ENCODE data around the gene FNIP1.

The FNIP1 gene

DNA sequence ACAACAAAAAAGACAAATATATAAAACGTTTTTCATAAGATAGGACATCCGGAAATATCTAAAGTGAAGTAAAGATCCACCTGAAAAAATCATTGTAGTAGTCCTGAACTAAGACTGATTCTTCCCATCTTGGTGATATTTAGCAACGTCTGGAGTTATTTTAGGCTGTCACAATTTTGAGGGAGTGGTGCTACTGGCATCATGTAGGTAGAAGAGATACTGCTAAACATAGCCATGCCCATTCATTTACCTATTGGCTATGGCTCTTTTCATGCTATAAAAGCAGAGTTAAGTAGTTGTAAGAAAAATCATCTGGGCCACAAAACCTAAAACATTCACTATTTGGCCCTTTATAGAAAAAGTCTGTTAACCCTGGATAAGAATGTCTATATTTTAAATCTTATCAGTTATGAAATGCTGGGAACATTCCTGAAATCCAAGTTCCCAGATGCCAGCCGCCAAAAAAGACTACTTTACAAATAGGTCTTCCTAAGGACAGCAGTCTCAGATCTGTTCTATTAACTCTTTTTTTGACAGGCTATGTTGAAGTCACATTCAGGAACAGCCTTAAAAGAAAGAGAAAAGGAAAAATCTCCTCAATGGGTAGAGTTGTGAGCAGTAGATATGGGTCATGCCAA lies 188.8 kb downstream of the FNIP1 start:
- Histone ChIP-seq H3K79me2 (ENCODE audit: insufficient read depth, low read length) (peaks cover 89% of the 10 kb centered on the region), H3K36me3 (ENCODE audit: insufficient read depth, low read length) (peaks cover 3% of the 10 kb centered on the region; the same call in 1 of the 2 replicates), H4K20me1 (ENCODE audit: insufficient read depth, low read length) (peaks cover 57% of the 10 kb centered on the region), H3K4me3 (ENCODE audit: low read depth in 1 of 2, low read length in 2 of 2) (no peak overlapping the region), H3K4me1 (ENCODE audit: insufficient read depth, low read length) (no peaks in the 10 kb centered on the region), H3K27me3 (ENCODE audit: insufficient read depth, low read length, poor library complexity) (no peaks in the 10 kb centered on the region), H2AFZ (ENCODE audit: low read depth, low read length) (no peak overlapping the region), H3K9ac (ENCODE audit: low read depth, low read length) (no peak overlapping the region), H3K9me3 (ENCODE audit: insufficient read depth, low read length, severe bottlenecking) (no peaks in the 10 kb centered on the region), H3K4me2 (ENCODE audit: insufficient read depth, low read length) (no peak overlapping the region), H3K27ac (ENCODE audit: low read length) (no peak overlapping the region)
- ATAC-seq (ENCODE audit: insufficient read depth, low read depth) (no peak), DNase-seq (no peak)
- TF ChIP-seq EZH2 (IDR thresholded peaks at IDR 0.05; ENCODE audit: borderline replicate concordance, low read depth, low read length, severe bottlenecking), result no peak

DNA sequence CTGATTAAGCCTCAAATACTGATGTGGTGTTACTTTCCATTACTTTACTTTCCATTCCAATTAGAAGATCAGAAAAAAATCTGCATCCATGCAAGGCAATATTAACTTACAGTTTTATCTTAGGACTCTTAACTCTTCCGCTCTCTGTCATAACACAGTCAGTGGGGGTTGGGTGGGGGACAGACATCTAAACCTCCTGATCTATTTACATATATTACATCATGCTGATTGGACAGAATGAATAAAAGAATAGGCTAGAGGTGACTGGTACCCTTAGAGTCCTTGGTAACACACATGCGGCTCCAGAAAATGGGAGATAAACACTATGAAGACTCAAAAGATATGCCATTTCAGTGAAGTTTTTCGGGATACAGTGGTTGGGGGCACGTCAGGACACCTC lies 189.4 kb downstream of the FNIP1 start:
- Histone ChIP-seq H2AFZ (ENCODE audit: low read depth, low read length) (no peak overlapping the region), H3K4me2 (ENCODE audit: insufficient read depth, low read length) (no peak overlapping the region), H3K27ac (ENCODE audit: low read length) (no peak overlapping the region), H3K4me3 (ENCODE audit: low read depth in 1 of 2, low read length in 2 of 2) (no peak overlapping the region), H3K4me1 (ENCODE audit: insufficient read depth, low read length) (no peaks in the 10 kb centered on the region), H3K27me3 (ENCODE audit: insufficient read depth, low read length, poor library complexity) (no peaks in the 10 kb centered on the region), H3K36me3 (ENCODE audit: insufficient read depth, low read length) (peaks cover 5% of the 10 kb centered on the region; the same call in 1 of the 2 replicates), H3K79me2 (ENCODE audit: insufficient read depth, low read length) (peaks cover 85% of the 10 kb centered on the region), H3K9ac (ENCODE audit: low read depth, low read length) (no peak overlapping the region), H4K20me1 (ENCODE audit: insufficient read depth, low read length) (peaks cover 57% of the 10 kb centered on the region), H3K9me3 (ENCODE audit: insufficient read depth, low read length, severe bottlenecking) (no peaks in the 10 kb centered on the region)
- DNase-seq, result no peak
- ATAC-seq (ENCODE audit: insufficient read depth, low read depth), result no peak
- no peak for TF ChIP-seq EZH2 (IDR thresholded peaks at IDR 0.05; ENCODE audit: borderline replicate concordance, low read depth, low read length, severe bottlenecking)
- TF ChIP-seq, protein P1, sequence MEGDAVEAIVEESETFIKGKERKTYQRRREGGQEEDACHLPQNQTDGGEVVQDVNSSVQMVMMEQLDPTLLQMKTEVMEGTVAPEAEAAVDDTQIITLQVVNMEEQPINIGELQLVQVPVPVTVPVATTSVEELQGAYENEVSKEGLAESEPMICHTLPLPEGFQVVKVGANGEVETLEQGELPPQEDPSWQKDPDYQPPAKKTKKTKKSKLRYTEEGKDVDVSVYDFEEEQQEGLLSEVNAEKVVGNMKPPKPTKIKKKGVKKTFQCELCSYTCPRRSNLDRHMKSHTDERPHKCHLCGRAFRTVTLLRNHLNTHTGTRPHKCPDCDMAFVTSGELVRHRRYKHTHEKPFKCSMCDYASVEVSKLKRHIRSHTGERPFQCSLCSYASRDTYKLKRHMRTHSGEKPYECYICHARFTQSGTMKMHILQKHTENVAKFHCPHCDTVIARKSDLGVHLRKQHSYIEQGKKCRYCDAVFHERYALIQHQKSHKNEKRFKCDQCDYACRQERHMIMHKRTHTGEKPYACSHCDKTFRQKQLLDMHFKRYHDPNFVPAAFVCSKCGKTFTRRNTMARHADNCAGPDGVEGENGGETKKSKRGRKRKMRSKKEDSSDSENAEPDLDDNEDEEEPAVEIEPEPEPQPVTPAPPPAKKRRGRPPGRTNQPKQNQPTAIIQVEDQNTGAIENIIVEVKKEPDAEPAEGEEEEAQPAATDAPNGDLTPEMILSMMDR (IDR thresholded peaks at IDR 0.05; ENCODE audit: borderline replicate concordance, extremely low read depth, low read length, poor library complexity, severe bottlenecking), result no peak

DNA sequence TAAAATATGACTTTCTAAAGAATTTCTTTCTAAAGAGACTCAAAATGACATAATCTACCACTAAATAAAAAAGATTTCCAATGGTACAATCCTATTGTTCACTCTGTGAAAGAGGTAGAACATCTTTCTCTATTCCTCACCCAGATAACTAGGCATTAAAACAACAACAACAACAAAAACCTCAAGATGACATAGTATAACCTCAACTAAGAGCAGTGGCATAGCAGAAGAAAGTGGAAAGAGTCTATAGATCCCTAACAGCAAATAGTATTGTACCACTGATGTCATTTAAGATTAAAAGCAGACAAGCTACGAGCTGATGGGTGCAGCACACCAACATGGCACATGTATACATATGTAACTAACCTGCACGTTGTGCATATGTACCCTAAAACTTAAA lies 191.7 kb downstream of the FNIP1 start:
- peaks cover 12% of the 10 kb centered on the region for H3K36me3 ChIP-seq (ENCODE audit: insufficient read depth, low read length)
- H3K27me3 ChIP-seq (ENCODE audit: insufficient read depth, low read length, poor library complexity), result no peaks in the 10 kb centered on the region
- H3K4me3 ChIP-seq (ENCODE audit: low read depth in 1 of 2, low read length in 2 of 2), result no peak overlapping the region
- H3K27ac ChIP-seq (ENCODE audit: low read length), result no peak overlapping the region
- H3K79me2 ChIP-seq (ENCODE audit: insufficient read depth, low read length), result peaks cover 66% of the 10 kb centered on the region
- H3K9me3 ChIP-seq (ENCODE audit: insufficient read depth, low read length, severe bottlenecking), result no peaks in the 10 kb centered on the region
- no peaks in the 10 kb centered on the region for H3K4me1 ChIP-seq (ENCODE audit: insufficient read depth, low read length)
- DNase-seq (no peak), ATAC-seq (ENCODE audit: insufficient read depth, low read depth) (no peak)
- H4K20me1 ChIP-seq (ENCODE audit: insufficient read depth, low read length), result peaks cover 42% of the 10 kb centered on the region
- TF ChIP-seq EZH2 (IDR thresholded peaks at IDR 0.05; ENCODE audit: borderline replicate concordance, low read depth, low read length, severe bottlenecking), result no peak
- TF ChIP-seq, protein P1 (IDR thresholded peaks at IDR 0.05; ENCODE audit: borderline replicate concordance, extremely low read depth, low read length, poor library complexity, severe bottlenecking), result no peak
- H3K4me2 ChIP-seq (ENCODE audit: insufficient read depth, low read length), result no peak overlapping the region
- no peak overlapping the region for H2AFZ ChIP-seq (ENCODE audit: low read depth, low read length)
- no peak overlapping the region for H3K9ac ChIP-seq (ENCODE audit: low read depth, low read length)

DNA sequence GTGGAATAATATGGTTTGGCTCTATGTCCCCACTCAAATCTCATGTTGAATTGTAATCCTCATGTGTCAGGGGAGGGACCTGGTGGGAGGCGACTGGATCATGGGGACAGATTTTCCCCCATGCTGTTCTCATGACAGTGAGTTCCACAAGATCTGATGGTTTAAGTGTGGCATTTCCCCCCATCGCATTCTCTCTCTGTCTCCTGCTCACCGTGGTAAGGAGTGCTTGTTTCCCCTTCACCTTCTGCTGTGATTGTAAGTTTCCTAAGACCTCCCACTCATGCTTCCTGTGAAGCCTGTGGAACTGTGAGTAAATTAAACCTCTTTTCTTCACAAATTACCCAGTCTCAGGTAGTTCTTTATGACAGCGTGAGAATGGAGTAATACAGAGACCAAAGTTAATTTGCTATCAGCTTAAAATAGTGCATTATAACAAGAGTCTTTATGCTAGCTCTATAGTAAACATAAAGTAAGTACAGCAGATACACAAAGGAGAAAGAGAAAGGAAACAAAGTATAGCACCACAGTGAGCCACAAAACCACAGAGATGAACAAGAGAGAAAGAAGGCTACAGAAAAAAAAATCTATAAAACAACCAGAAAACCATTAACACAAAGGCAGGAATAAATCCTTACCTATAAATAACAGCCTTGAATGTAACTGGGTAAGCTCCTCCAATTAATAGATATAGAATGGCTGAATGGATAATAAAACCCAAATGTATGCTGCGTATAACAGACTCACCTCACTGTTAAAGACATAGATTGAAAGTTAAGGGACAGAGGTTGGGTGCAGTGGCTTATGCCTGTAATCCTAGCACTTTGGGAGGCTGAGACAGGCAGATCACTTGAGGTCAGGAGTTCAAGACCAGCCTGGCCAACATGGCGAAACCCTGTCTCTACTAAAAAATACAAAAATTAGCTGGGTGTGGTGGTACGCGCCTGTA lies 201.5 kb downstream of the FNIP1 start:
- peaks cover 47% of the 10 kb centered on the region for H3K79me2 ChIP-seq (ENCODE audit: insufficient read depth, low read length)
- peak; percentile 29 for DNase-seq

More for the DNA sequence above, 201.5 kb downstream of the FNIP1 start:
- Histone ChIP-seq H4K20me1 (ENCODE audit: insufficient read depth, low read length) (peaks cover 13% of the 10 kb centered on the region), H2AFZ (ENCODE audit: low read depth, low read length) (no peak overlapping the region), H3K27ac (ENCODE audit: low read length) (peak overlapping the region; percentile 24), H3K4me3 (ENCODE audit: low read depth in 1 of 2, low read length in 2 of 2) (peak overlapping the region in 1 of 2 experiments; percentile 39; a peak in 2 of 4 replicates), H3K9me3 (ENCODE audit: insufficient read depth, low read length, severe bottlenecking) (no peaks in the 10 kb centered on the region), H3K4me1 (ENCODE audit: insufficient read depth, low read length) (peaks cover 35% of the 10 kb centered on the region), H3K4me2 (ENCODE audit: insufficient read depth, low read length) (peak overlapping the region; percentile 60), H3K36me3 (ENCODE audit: insufficient read depth, low read length) (peaks cover 6% of the 10 kb centered on the region; the same call in 1 of the 2 replicates), H3K27me3 (ENCODE audit: insufficient read depth, low read length, poor library complexity) (no peaks in the 10 kb centered on the region), H3K9ac (ENCODE audit: low read depth, low read length) (peak overlapping the region; percentile 7)
- no peak for TF ChIP-seq EZH2 (IDR thresholded peaks at IDR 0.05; ENCODE audit: borderline replicate concordance, low read depth, low read length, severe bottlenecking)
- TF ChIP-seq, protein P1 (IDR thresholded peaks at IDR 0.05; ENCODE audit: borderline replicate concordance, extremely low read depth, low read length, poor library complexity, severe bottlenecking), result no peak
- peak; percentile 96 for ATAC-seq (ENCODE audit: insufficient read depth, low read depth)

Measured in DND-41 (cell line).